22Rv1 (cell line): ENCODE results near the gene DNAJC17.
A peak's percentile ranks its signal among the peaks of the same experiment; 100 is the strongest.

Experiments used
- H3K27ac ChIP-seq: fragments of 450-650 bp; 2 replicates; pipeline ENCODE4 v1.5.1; 2017
- ZFX ChIP-seq: fragments of 450-650 bp; IDR thresholded peaks from 2 replicates; pipeline ENCODE4 v1.6.1; 2017; ENCODE audit warnings: antibody characterized with exemption, borderline replicate concordance
- TF ChIP-seq, protein P1 (sequence below): fragments of 450-650 bp; IDR thresholded peaks from 2 replicates; pipeline ENCODE4 v1.5.1; 2017; ENCODE audit warnings: mild to moderate bottlenecking

The DNAJC17 gene

GRCh38 chr15:40807028-40807887 lies at the start of gene DNAJC17, which contains the start of gene ZFYVE19:
Gene DNAJC17 (minus strand): TSS chr15:40807473. CDS start chr15:40807446, 27 bp downstream.
Gene ZFYVE19 (plus strand): TSS chr15:40807089. CDS start chr15:40807590, 501 bp downstream.
- H3K27ac ChIP-seq = peak within 1 kb of the TSS; percentile 77
- TF ChIP-seq, protein P1, sequence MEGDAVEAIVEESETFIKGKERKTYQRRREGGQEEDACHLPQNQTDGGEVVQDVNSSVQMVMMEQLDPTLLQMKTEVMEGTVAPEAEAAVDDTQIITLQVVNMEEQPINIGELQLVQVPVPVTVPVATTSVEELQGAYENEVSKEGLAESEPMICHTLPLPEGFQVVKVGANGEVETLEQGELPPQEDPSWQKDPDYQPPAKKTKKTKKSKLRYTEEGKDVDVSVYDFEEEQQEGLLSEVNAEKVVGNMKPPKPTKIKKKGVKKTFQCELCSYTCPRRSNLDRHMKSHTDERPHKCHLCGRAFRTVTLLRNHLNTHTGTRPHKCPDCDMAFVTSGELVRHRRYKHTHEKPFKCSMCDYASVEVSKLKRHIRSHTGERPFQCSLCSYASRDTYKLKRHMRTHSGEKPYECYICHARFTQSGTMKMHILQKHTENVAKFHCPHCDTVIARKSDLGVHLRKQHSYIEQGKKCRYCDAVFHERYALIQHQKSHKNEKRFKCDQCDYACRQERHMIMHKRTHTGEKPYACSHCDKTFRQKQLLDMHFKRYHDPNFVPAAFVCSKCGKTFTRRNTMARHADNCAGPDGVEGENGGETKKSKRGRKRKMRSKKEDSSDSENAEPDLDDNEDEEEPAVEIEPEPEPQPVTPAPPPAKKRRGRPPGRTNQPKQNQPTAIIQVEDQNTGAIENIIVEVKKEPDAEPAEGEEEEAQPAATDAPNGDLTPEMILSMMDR = peak; percentile 13
- TF ChIP-seq ZFX = no peak

DNA sequence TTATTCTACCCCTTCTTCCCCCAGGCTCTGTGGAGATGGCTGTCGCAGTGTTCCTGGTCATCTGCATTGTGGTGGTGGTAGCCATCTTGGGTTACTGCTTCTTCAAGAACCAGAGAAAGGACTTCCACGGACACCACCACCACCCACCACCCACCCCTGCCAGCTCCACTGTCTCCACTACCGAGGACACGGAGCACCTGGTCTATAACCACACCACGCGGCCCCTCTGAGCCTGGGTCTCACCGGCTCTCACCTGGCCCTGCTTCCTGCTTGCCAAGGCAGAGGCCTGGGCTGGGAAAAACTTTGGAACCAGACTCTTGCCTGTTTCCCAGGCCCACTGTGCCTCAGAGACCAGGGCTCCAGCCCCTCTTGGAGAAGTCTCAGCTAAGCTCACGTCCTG lies 49.5 kb upstream of the DNAJC17 start:
- peak overlapping the region; percentile 69 for H3K27ac ChIP-seq
- TF ChIP-seq, protein P1 = no peak
- TF ChIP-seq ZFX = no peak

- no peak for TF ChIP-seq ZFX
- TF ChIP-seq, protein P1 = no peak
- H3K27ac ChIP-seq = no peak overlapping the region
Measured at GRCh38 chr15:40855706-40856234, 48.5 kb upstream of the DNAJC17 start.

DNA sequence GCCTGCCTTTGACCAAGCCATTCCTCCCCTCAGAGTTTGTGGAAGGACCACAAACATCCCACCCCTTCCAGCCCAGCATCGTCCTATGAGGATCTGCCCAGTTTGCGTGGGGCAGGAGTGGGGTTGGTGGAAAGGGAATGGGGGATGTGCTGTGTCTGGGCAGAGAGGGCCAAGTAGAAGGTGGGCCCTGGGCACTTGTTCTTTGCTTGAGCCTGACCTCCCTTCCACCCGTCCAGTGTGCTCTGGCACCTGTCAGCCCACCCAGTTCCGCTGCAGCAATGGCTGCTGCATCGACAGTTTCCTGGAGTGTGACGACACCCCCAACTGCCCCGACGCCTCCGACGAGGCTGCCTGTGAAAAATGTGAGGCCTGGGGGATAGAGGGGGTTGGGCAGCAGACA lies 46.9 kb upstream of the DNAJC17 start:
- no peak for TF ChIP-seq ZFX
- TF ChIP-seq, protein P1 = no peak
- H3K27ac ChIP-seq = no peak overlapping the region

DNA sequence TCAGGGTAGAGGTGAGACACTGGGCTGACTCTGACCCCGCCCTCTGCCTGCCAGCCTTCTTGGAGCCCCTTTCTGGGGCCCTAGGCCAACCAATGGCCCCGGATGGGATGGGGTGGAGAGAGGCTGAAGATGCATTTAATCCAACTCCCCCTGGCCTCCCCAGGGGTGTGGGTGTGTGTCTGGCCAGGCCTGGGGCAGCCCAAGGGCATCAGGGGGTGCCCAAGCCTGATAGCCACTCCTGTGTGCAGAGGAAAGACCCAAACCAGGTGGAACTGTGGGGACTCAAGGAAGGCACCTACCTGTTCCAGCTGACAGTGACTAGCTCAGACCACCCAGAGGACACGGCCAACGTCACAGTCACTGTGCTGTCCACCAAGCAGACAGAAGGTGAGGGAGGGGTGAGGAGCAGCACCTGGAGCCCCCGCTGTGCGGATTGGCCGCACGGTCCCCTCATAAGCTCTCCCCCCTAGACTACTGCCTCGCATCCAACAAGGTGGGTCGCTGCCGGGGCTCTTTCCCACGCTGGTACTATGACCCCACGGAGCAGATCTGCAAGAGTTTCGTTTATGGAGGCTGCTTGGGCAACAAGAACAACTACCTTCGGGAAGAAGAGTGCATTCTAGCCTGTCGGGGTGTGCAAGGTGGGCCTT lies 46.1 kb upstream of the DNAJC17 start:
- H3K27ac ChIP-seq = no peak overlapping the region
- TF ChIP-seq, protein P1 = no peak
- TF ChIP-seq ZFX = no peak

DNA sequence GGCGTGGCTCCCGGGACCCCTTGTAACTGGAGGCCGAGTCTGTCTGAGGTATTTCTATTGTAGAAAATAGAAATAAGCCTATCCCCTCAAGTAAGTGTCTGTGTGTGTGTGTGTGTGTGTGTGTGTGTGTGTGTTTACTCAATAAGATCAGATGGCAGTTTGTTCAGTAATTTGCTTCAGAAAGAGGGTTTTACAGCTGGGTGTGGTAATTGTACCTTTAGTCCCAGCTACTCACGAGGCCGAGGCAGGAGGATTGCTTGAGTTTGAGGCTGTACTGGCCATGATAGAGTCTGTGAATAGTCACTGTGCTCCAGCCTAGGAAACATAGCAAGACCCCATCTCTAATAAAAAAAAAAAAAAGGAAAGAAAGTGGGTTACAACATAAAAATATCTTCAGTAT lies 45.3 kb upstream of the DNAJC17 start:
- TF ChIP-seq ZFX = no peak
- TF ChIP-seq, protein P1 = no peak
- H3K27ac ChIP-seq = 0 out of 2 replicates have a peak overlapping the region, but pooled peaks have one; percentile 15

- no peak for TF ChIP-seq ZFX
- TF ChIP-seq, protein P1 = no peak
- no peak overlapping the region for H3K27ac ChIP-seq
Measured at GRCh38 chr15:40850576-40851112, 43.4 kb upstream of the DNAJC17 start.
